Measurements from ENCODE around the gene LST1.

The LST1 gene

GRCh38 chr6:31633447-31633846 is 47.4 kb downstream of the LST1 start:
- Histone ChIP-seq H3K27ac (no peak overlapping the region), H3K27me3 (ENCODE audit: control insufficient read depth, insufficient read depth, low read length) (no peaks in the 10 kb centered on the region), H3K9me3 (ENCODE audit: control insufficient read depth, low read length) (no peaks in the 10 kb centered on the region), H2AFZ (no peak overlapping the region), H3K4me1 (no peaks in the 10 kb centered on the region), H3K79me2 (peaks cover 9% of the 10 kb centered on the region), H3K36me3 (ENCODE audit: control insufficient read depth, insufficient read depth, low read length) (no peaks in the 10 kb centered on the region), H3K9ac (no peak overlapping the region), H3K4me3 (ENCODE audit: low read depth, low read length) (no peak overlapping the region), H3K4me2 (ENCODE audit: low read length) (no peak overlapping the region)
- TF ChIP-seq CTCF (IDR thresholded peaks at IDR 0.05), result no peak

GRCh38 chr6:31634131-31634530 is 48.1 kb downstream of the LST1 start:
- no peaks in the 10 kb centered on the region for H3K36me3 ChIP-seq (ENCODE audit: control insufficient read depth, insufficient read depth, low read length)

GRCh38 chr6:31634969-31635575 is 49.0 kb downstream of the LST1 start:
- Histone ChIP-seq H3K27me3 (ENCODE audit: control insufficient read depth, insufficient read depth, low read length) (no peaks in the 10 kb centered on the region), H3K27ac (no peak overlapping the region), H3K4me2 (ENCODE audit: low read length) (no peak overlapping the region), H3K36me3 (ENCODE audit: control insufficient read depth, insufficient read depth, low read length) (no peaks in the 10 kb centered on the region), H3K4me1 (no peaks in the 10 kb centered on the region), H2AFZ (no peak overlapping the region), H3K9ac (no peak overlapping the region), H3K4me3 (ENCODE audit: low read depth, low read length) (no peak overlapping the region), H3K79me2 (peaks cover 9% of the 10 kb centered on the region), H3K9me3 (ENCODE audit: control insufficient read depth, low read length) (no peaks in the 10 kb centered on the region)
- no peak for TF ChIP-seq CTCF (IDR thresholded peaks at IDR 0.05)

More at GRCh38 chr6:31634131-31634530, 48.1 kb downstream of the LST1 start:
- H3K4me1 ChIP-seq, result no peaks in the 10 kb centered on the region
- H3K27ac ChIP-seq, result no peak overlapping the region
- H3K4me3 ChIP-seq (ENCODE audit: low read depth, low read length), result no peak overlapping the region
- H3K9me3 ChIP-seq (ENCODE audit: control insufficient read depth, low read length), result no peaks in the 10 kb centered on the region
- no peak for TF ChIP-seq CTCF (IDR thresholded peaks at IDR 0.05)
- no peak overlapping the region for H2AFZ ChIP-seq
- H3K27me3 ChIP-seq (ENCODE audit: control insufficient read depth, insufficient read depth, low read length), result no peaks in the 10 kb centered on the region
- H3K4me2 ChIP-seq (ENCODE audit: low read length), result no peak overlapping the region
- H3K79me2 ChIP-seq, result peaks cover 9% of the 10 kb centered on the region
- no peak overlapping the region for H3K9ac ChIP-seq

GRCh38 chr6:31636698-31637596 is 50.9 kb downstream of the LST1 start:
- Histone ChIP-seq H3K27ac (no peak overlapping the region), H3K79me2 (peaks cover 9% of the 10 kb centered on the region), H3K9ac (no peak overlapping the region), H3K4me3 (ENCODE audit: low read depth, low read length) (no peak overlapping the region), H3K36me3 (ENCODE audit: control insufficient read depth, insufficient read depth, low read length) (no peaks in the 10 kb centered on the region), H2AFZ (no peak overlapping the region), H3K4me1 (no peaks in the 10 kb centered on the region), H3K4me2 (ENCODE audit: low read length) (no peak overlapping the region), H3K27me3 (ENCODE audit: control insufficient read depth, insufficient read depth, low read length) (no peaks in the 10 kb centered on the region), H3K9me3 (ENCODE audit: control insufficient read depth, low read length) (no peaks in the 10 kb centered on the region)
- no peak for TF ChIP-seq CTCF (IDR thresholded peaks at IDR 0.05)
